Karpas-422 (cell line): ENCODE results near the gene ARHGEF6. TPM values are rescaled to one million over a fixed set of nuclear protein-coding genes. Genes with fewer than 3 reads are reported as not detected.

Source experiments
- DNase-seq: peaks from one replicate; pipeline ENCODE4 v3.0.0-alpha.2; 2015
- H2AFZ ChIP-seq: fragments of 200-600 bp; sonication (generic); 2 replicates; pipeline ENCODE4 v1.6.1; 2014; ENCODE audit warnings: antibody characterized with exemption, low read length, mixed read lengths
- H3K27ac ChIP-seq: fragments of 200-600 bp; sonication (generic); 2 replicates; pipeline ENCODE4 v1.5.1; 2014; ENCODE audit warnings: mild to moderate bottlenecking, low read length, moderate library complexity
- H3K27me3 ChIP-seq: fragments of 200-600 bp; sonication (generic); 2 replicates; pipeline ENCODE4 v1.6.1; 2014; ENCODE audit warnings: low read length, mixed read lengths
- H3K36me3 ChIP-seq: fragments of 200-600 bp; sonication (generic); 2 replicates; pipeline ENCODE4 v1.6.1; 2014; ENCODE audit warnings: low read length, mixed read lengths; ENCODE audit not compliant: insufficient read depth
- H3K4me1 ChIP-seq: fragments of 200-600 bp; sonication (generic); 2 replicates; pipeline ENCODE4 v1.6.1; 2014; ENCODE audit warnings: mild to moderate bottlenecking, low read length, mixed read lengths
- H3K4me2 ChIP-seq: fragments of 200-600 bp; sonication (generic); 2 replicates; pipeline ENCODE4 v1.6.1; 2014; ENCODE audit warnings: low read length, low read depth, mild to moderate bottlenecking; ENCODE audit not compliant: poor library complexity, severe bottlenecking
- H3K4me3 ChIP-seq: fragments of 200-600 bp; sonication (generic); 2 replicates; pipeline ENCODE4 v1.5.1; 2014; ENCODE audit warnings: mild to moderate bottlenecking, antibody characterized with exemption, low read length, mixed read lengths
- H3K79me2 ChIP-seq: fragments of 200-600 bp; sonication (generic); 2 replicates; pipeline ENCODE4 v1.6.1; 2014; ENCODE audit warnings: mild to moderate bottlenecking, low read length, mixed read lengths
- H3K9ac ChIP-seq: fragments of 200-600 bp; sonication (generic); 2 replicates; pipeline ENCODE4 v1.6.0; 2014; ENCODE audit warnings: low read length
- H3K9me2 ChIP-seq: fragments of 200-600 bp; sonication (generic), shearing (Covaris generic); replicated peaks from 2 replicates; pipeline ENCODE4 v1.6.0; 2014; ENCODE audit warnings: mild to moderate bottlenecking, low read length, moderate library complexity; ENCODE audit not compliant: insufficient read depth
- H3K9me3 ChIP-seq: fragments of 300-700, 200-600 bp; sonication (generic); 2 replicates; pipeline ENCODE4 v1.6.1; 2014; ENCODE audit warnings: low read length, mixed read lengths
- H4K20me1 ChIP-seq: fragments of 200-600 bp; sonication (generic); 2 replicates; pipeline ENCODE4 v1.6.1; 2014; ENCODE audit warnings: mild to moderate bottlenecking, antibody characterized with exemption, low read length, low read depth; ENCODE audit not compliant: insufficient read depth
- small RNA-seq: library from RNA; depleted of rRNA; stranded (forward); fragments of <200 nt; gene quantifications from one replicate; pipeline ENCODE3, GENCODE V24; 2014
- total RNA-seq: library from RNA; depleted of rRNA; stranded (reverse); fragments of >200 nt; shearing (Covaris generic); gene quantifications from 2 replicates; pipeline ENCODE4 v1.2.3, GENCODE V29; 2014; ENCODE audit warnings: low replicate concordance; rRNA removed

ARHGEF6 gene
- total RNA-seq, 1 experiment from 2014 or later: 2.6 TPM

DNA sequence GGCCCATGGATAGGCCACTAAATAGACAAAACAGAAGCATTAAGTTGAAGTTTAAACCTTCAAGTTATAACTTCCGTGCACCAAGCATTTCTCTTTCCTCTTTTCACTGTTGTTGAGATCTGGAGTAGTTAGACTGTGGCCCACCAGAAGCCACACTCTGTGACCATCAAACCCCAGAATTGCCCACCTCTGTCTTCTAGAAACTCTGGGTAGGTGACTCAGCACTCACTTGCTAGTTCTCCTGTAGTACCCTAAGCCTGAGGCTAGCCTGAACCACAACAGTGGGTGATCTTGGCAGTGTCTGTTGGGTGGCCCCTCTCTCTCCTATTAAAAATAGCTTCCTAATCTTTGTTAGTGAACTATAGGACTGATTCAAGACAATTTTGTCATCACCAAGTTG, 157.3 kb downstream of the ARHGEF6 start:
- H3K4me1 ChIP-seq: no peaks in the 10 kb centered on the region
- DNase-seq: no peak

DNA sequence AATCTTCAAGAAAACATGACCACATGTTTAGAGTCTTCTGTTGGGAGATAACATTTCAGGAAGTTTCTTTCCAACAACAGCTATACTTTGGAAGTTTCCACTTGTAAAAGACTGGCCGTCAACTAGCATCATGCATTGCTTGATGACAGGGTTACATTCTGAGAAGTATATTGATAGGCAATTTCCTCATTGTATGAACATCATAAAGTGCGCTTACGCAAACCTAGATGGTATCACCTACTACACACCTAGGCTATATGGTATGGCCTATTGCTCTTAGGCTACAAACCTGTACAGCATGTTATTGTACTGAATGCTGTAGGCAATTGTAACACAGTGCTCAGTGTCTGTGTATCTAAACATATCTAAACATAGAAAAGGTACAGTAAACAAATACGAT, 158.2 kb downstream of the ARHGEF6 start:
- H3K27me3 ChIP-seq: no peaks in the 10 kb centered on the region
- H3K4me1 ChIP-seq: no peaks in the 10 kb centered on the region
- no peaks in the 10 kb centered on the region for H3K79me2 ChIP-seq
- H3K9me2 ChIP-seq: no peaks in the 10 kb centered on the region
- H3K27ac ChIP-seq: no peak overlapping the region
- no peaks in the 10 kb centered on the region for H3K9me3 ChIP-seq
- no peak overlapping the region for H3K9ac ChIP-seq
- H3K4me3 ChIP-seq: no peak overlapping the region
- DNase-seq: no peak
- no peaks in the 10 kb centered on the region for H3K36me3 ChIP-seq
- no peak overlapping the region for H3K4me2 ChIP-seq
- H2AFZ ChIP-seq: no peak overlapping the region
- H4K20me1 ChIP-seq: no peaks in the 10 kb centered on the region

More for the DNA sequence above, 157.3 kb downstream of the ARHGEF6 start:
- Histone ChIP-seq H3K36me3 (no peaks in the 10 kb centered on the region), H3K9me2 (no peaks in the 10 kb centered on the region), H3K4me2 (no peak overlapping the region), H3K79me2 (no peaks in the 10 kb centered on the region), H2AFZ (no peak overlapping the region), H3K9me3 (no peaks in the 10 kb centered on the region), H4K20me1 (no peaks in the 10 kb centered on the region), H3K9ac (no peak overlapping the region), H3K27ac (no peak overlapping the region), H3K4me3 (no peak overlapping the region), H3K27me3 (no peaks in the 10 kb centered on the region)

DNA sequence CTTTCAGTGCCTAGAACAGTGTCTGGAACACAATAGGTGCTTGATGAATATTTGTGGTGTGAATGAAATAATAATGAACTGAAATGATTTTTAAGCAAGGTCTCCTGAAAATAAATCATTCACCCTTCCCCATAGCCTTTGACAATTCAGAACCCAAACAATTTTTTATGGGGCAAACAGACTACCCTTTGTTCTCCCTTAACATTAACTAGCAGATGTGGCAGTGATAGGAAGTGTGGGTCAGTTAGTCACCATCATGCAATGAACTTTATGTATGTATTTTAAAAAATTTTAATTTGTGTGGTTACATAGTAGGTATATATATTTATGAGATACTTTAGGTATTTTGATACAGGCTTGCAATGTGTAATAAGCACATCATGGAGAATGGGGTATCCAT, 160.0 kb downstream of the ARHGEF6 start:
- no peak for DNase-seq
- no peaks in the 10 kb centered on the region for H3K4me1 ChIP-seq
- H3K79me2 ChIP-seq: no peaks in the 10 kb centered on the region
- no peaks in the 10 kb centered on the region for H4K20me1 ChIP-seq
- no peak overlapping the region for H3K4me3 ChIP-seq
- H3K4me2 ChIP-seq: no peak overlapping the region
- no peaks in the 10 kb centered on the region for H3K9me3 ChIP-seq
- no peaks in the 10 kb centered on the region for H3K9me2 ChIP-seq
- no peaks in the 10 kb centered on the region for H3K36me3 ChIP-seq
- no peak overlapping the region for H2AFZ ChIP-seq
- no peak overlapping the region for H3K9ac ChIP-seq
- no peak overlapping the region for H3K27ac ChIP-seq
- H3K27me3 ChIP-seq: no peaks in the 10 kb centered on the region

DNA sequence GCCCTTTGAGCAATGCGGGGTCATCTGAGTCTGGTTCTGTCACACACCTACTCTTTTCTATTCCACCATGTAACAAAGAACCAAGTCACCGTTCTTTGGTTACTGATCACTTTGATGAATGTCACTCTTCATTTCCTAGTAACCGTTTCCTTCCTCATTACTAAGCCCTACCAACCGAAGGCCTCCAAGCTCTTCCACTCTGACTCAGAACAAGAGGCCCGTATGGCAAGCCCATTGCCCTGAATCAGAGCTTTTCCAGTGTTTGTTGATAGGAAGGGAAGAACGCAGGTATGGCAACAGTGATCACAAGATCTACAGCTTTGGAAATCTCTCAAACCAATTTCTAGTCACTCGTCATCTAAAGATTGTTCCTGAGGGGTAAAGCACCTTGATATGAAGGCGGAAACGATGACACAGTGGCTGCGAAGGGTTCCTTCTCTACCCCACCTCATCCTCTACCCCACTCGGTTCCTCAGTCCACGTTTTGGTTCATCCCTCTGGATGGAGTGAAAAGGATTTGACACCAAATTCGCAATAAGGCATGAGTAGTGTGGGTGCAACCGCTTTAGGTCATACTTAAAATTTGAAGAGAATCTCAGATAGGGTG, 160.7 kb downstream of the ARHGEF6 start:
- no peak overlapping the region for H3K4me3 ChIP-seq
- no peaks in the 10 kb centered on the region for H3K27me3 ChIP-seq
- H4K20me1 ChIP-seq: no peaks in the 10 kb centered on the region
- no peak overlapping the region for H3K27ac ChIP-seq
- H3K4me2 ChIP-seq: no peak overlapping the region
- no peaks in the 10 kb centered on the region for H3K9me3 ChIP-seq
- H3K4me1 ChIP-seq: no peaks in the 10 kb centered on the region
- no peak overlapping the region for H3K9ac ChIP-seq
- no peaks in the 10 kb centered on the region for H3K9me2 ChIP-seq
- no peaks in the 10 kb centered on the region for H3K79me2 ChIP-seq
- no peaks in the 10 kb centered on the region for H3K36me3 ChIP-seq
- no peak for DNase-seq
- no peak overlapping the region for H2AFZ ChIP-seq

DNA sequence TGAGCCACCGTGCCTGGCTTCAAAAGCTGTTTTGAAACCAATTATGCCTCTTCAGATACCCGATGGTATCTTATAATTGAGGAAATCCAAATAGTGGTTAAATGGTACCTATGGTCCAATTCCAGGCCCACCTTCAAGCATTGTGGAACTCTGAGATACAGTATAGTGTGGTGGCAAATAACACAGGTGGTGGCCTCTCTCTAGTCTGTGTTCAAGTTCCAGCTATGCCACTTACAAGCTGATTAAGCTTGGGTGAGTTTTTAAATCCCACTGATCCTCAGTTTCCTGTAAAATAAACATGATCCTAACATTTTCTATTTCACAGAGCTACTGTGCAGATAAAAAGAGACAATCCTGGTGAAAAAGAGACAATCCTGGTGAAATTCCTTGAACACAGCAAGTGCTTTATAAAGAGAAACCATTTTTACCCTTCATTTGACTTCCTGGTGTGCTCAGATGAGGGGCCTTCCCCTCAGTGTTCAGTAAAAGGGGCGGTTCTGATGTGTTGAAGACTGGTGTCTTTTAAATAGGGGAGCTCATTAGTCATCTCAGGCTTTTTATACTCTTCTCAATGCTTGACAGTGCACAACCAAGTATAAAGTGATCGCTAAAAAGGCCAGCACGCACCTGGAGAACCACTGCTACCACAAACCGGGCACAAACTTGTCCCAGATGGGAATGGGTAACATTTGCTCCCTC, 163.6 kb downstream of the ARHGEF6 start:
- Histone ChIP-seq H3K4me2 (no peak overlapping the region), H3K9ac (no peak overlapping the region), H3K9me2 (no peaks in the 10 kb centered on the region), H3K79me2 (no peaks in the 10 kb centered on the region), H3K36me3 (no peaks in the 10 kb centered on the region), H4K20me1 (no peaks in the 10 kb centered on the region), H3K9me3 (no peaks in the 10 kb centered on the region), H3K4me3 (no peak overlapping the region), H3K4me1 (no peaks in the 10 kb centered on the region), H2AFZ (no peak overlapping the region), H3K27ac (no peak overlapping the region), H3K27me3 (no peaks in the 10 kb centered on the region)
- no peak for DNase-seq

Small RNAs within 50 kb of the gene (small RNA-seq; reads per million reads assigned to genes)
- gene RF00019 (not detected), gene RNU6-972P (not detected)

Other genes starting within 250 kb of the ARHGEF6 start
- gene VGLL1, start 248.7 kb downstream of the ARHGEF6 start, total RNA-seq: not detected in 2 replicates
- gene CD40LG, start 132.8 kb downstream of the ARHGEF6 start, total RNA-seq: not detected in 2 replicates
- 186 and 263 TPM in 2 replicates for gene RBMX, start 99.8 kb upstream of the ARHGEF6 start, total RNA-seq